ENCODE results near the gene LRMDA.

Gene LRMDA

GRCh38 chr10:75410132-75411005, 21.1 kb upstream of the LRMDA start:
- no peaks in the 10 kb centered on the region for H3K4me1 ChIP-seq (ENCODE audit: control insufficient read depth, insufficient read depth, low read length)
- peaks cover 0 to 17% of the 10 kb centered on the region in 2 experiments; a peak in 1 of 3 replicates for H3K36me3 ChIP-seq (ENCODE audit: control insufficient read depth in 2 of 2, insufficient read depth in 1 of 2, low read length in 2 of 2)
- ChIA-PET POLR2A (interaction anchor here (2.1 kb wide), 1 partner anchor 9 kb away, joined by 13 read pairs; the partner anchor contains the start of gene ZNF503), CTCF (interaction anchor here (1.2 to 1.3 kb wide), 2 partner anchors 86 to 626 kb away, joined by 3 to 5 read pairs; no protein-coding TSS in a partner anchor)
- H3K9me3 ChIP-seq (ENCODE audit: control insufficient read depth, insufficient read depth, low read depth, low read length) = no peaks in the 10 kb centered on the region
- TF ChIP-seq PATZ1 (tag by site-specific recombination; IDR thresholded peaks at IDR 0.05) = no peak
- TF ChIP-seq ZNF792 (tag by site-specific recombination; IDR thresholded peaks at IDR 0.05) = no peak
- no peak for TF ChIP-seq BCL11B (tag by site-specific recombination; IDR thresholded peaks at IDR 0.05; ENCODE audit: low read depth)
- no peak for TF ChIP-seq ZNF416 (tag by site-specific recombination; IDR thresholded peaks at IDR 0.05)
- TF ChIP-seq ZNF600 (tag by site-specific recombination; IDR thresholded peaks at IDR 0.05) = no peak
- TF ChIP-seq ZNF148 (tag by site-specific recombination; IDR thresholded peaks at IDR 0.05; ENCODE audit: borderline replicate concordance) = no peak
- peak; percentile 92 for TF ChIP-seq PRDM10 (tag by site-specific recombination; IDR thresholded peaks at IDR 0.05)
- 0 out of 2 replicates have a peak, but pooled peaks have one; percentile 28 for TF ChIP-seq REST (tag by site-specific recombination; IDR thresholded peaks at IDR 0.05)
- no peak for TF ChIP-seq KLF8 (tag by site-specific recombination; IDR thresholded peaks at IDR 0.05)
- H3K27ac ChIP-seq (ENCODE audit: extremely low read depth, low read depth, low read length) = no peak overlapping the region
- no peak overlapping the region for H3K4me3 ChIP-seq (ENCODE audit: low read depth, low read length)

- H3K27ac ChIP-seq (ENCODE audit: extremely low read depth, low read depth, low read length) = no peak overlapping the region
- TF ChIP-seq ZBTB21 (tag by site-specific recombination; IDR thresholded peaks at IDR 0.05) (no peak), ATF2 (tag by site-specific recombination; IDR thresholded peaks at IDR 0.05; ENCODE audit: low read depth) (peak; percentile 80), ZNF704 (tag by site-specific recombination; IDR thresholded peaks at IDR 0.05) (no peak)
- CTCF ChIA-PET = no interaction called here
- H3K36me3 ChIP-seq (ENCODE audit: control insufficient read depth in 2 of 2, insufficient read depth in 1 of 2, low read length in 2 of 2) = no peaks in the 10 kb centered on the region
- H3K9me3 ChIP-seq (ENCODE audit: control insufficient read depth, insufficient read depth, low read depth, low read length) = no peaks in the 10 kb centered on the region
- POLR2A ChIA-PET = interaction anchor here (3.5 kb wide), 1 partner anchor 13 kb away, joined by 13 read pairs; the partner anchor contains the start of gene ZNF503
- H3K4me3 ChIP-seq (ENCODE audit: low read depth, low read length) = no peak overlapping the region
- H3K4me1 ChIP-seq (ENCODE audit: control insufficient read depth, insufficient read depth, low read length) = peaks cover 11% of the 10 kb centered on the region
Measured at GRCh38 chr10:75414527-75414926, 16.9 kb upstream of the LRMDA start.
